IMR-90 (cell line): ENCODE results near the gene ATRN. TPM values are rescaled to one million over a fixed set of nuclear protein-coding genes. Genes with fewer than 3 reads are reported as not detected.

Source experiments
- ATAC-seq: fragments of 200-7000 bp; cut with Tn5 transposase; 2 replicates; pipeline ENCODE4 v1.9.1; 2020; ENCODE audit warnings: low read depth, mild to moderate bottlenecking, moderate library complexity
- BruUV-seq: library from RNA; stranded (reverse); fragments of 400-500 nt; replicated peaks from 2 replicates; lab custom pipeline; 2021; lab: Mats Ljungman, UMichigan
- CTCF ChIA-PET: fragments of 300-600 bp; formaldehyde crosslinking; extraction: SDS; loops from one replicate; lab custom pipeline; 2021; ENCODE audit warnings: antibody characterized with exemption; lab: Yijun Ruan, JAX
- POLR2A ChIA-PET: fragments of 300-600 bp; sonication (Branson Sonifier 250); formaldehyde crosslinking; loops from one replicate; lab custom pipeline; 2022; ENCODE audit warnings: antibody characterized with exemption; ENCODE audit not compliant: unreplicated experiment; lab: Charles Lee
- DNase-seq: peaks from one replicate; pipeline ENCODE4 v3.0.0; 2013
- H2AFZ ChIP-seq: replicated peaks from 2 replicates; pipeline ENCODE3; 2013; ENCODE audit warnings: low read length, mild to moderate bottlenecking; ENCODE audit not compliant: poor library complexity
- H2AK5ac ChIP-seq: 2 replicates; pipeline ENCODE4 v1.6.1; 2013; ENCODE audit warnings: low read depth, low read length, inconsistent platforms
- H2AK9ac ChIP-seq: replicated peaks from 2 replicates; pipeline ENCODE3; 2013; ENCODE audit warnings: mild to moderate bottlenecking, low read depth, low read length, moderate library complexity; ENCODE audit not compliant: poor library complexity
- H2BK120ac ChIP-seq: 2 replicates; pipeline ENCODE4 v1.6.1; 2013; ENCODE audit warnings: low read depth, low read length, inconsistent platforms
- H2BK15ac ChIP-seq: 3 replicates; pipeline ENCODE4 v1.6.1; 2013; ENCODE audit warnings: low read depth, low read length, inconsistent platforms
- H2BK20ac ChIP-seq: 2 replicates; pipeline ENCODE4 v1.6.1; 2013; ENCODE audit warnings: low read depth, mild to moderate bottlenecking, inconsistent platforms, low read length, moderate library complexity
- H2BK5ac ChIP-seq: 2 replicates; pipeline ENCODE4 v1.6.1; 2013; ENCODE audit warnings: mild to moderate bottlenecking, low read depth, low read length, inconsistent platforms; ENCODE audit not compliant: poor library complexity, severe bottlenecking
- H3K14ac ChIP-seq: replicated peaks from 2 replicates; pipeline ENCODE4 v1.6.1; 2013; ENCODE audit warnings: low read depth, low read length, inconsistent platforms
- H3K18ac ChIP-seq: 2 replicates; pipeline ENCODE4 v1.6.1; 2013; ENCODE audit warnings: low read depth, low read length, control low read depth
- H3K23ac ChIP-seq: 2 replicates; pipeline ENCODE4 v1.6.1; 2013; ENCODE audit warnings: low read depth, low read length, inconsistent platforms
- H3K27ac ChIP-seq: 2 replicates; pipeline ENCODE4 v1.5.1; 2013; ENCODE audit warnings: mild to moderate bottlenecking, control low read depth, low read length; ENCODE audit not compliant: insufficient read depth
- H3K27me3 ChIP-seq: 2 replicates; pipeline ENCODE4 v1.6.1; 2013; ENCODE audit warnings: low read length; ENCODE audit not compliant: control insufficient read depth, insufficient read depth
- H3K36me3 ChIP-seq: 2 replicates; pipeline ENCODE4 v1.6.1; 2013; ENCODE audit warnings: low read length, mixed read lengths; ENCODE audit not compliant: control insufficient read depth, insufficient read depth
- H3K4ac ChIP-seq: 2 replicates; pipeline ENCODE4 v1.6.1; 2013; ENCODE audit warnings: low read depth, low read length, inconsistent platforms
- H3K4me1 ChIP-seq: 2 replicates; pipeline ENCODE4 v1.6.1; 2013; ENCODE audit warnings: low read length, mixed read lengths; ENCODE audit not compliant: control insufficient read depth, insufficient read depth
- H3K4me2 ChIP-seq: 2 replicates; pipeline ENCODE4 v1.6.1; 2013; ENCODE audit warnings: low read depth, mild to moderate bottlenecking, control low read depth, low read length, moderate library complexity
- H3K4me3 ChIP-seq: 2 replicates; pipeline ENCODE4 v1.5.1; 2013; ENCODE audit warnings: low read depth, mild to moderate bottlenecking, control low read depth, low read length, moderate library complexity; ENCODE audit not compliant: insufficient read depth
- H3K56ac ChIP-seq: 2 replicates; pipeline ENCODE4 v1.6.1; 2013; ENCODE audit warnings: low read length, inconsistent platforms; ENCODE audit not compliant: insufficient read depth; ENCODE audit errors: extremely low read depth
- H3K79me1 ChIP-seq, 2 experiments: 2 replicates each; pipeline ENCODE4 v1.6.1; 2013; ENCODE audit warnings: low read length in 2 of 2, inconsistent platforms in 1 of 2, low read depth in 1 of 2
- H3K9ac ChIP-seq: 2 replicates; pipeline ENCODE4 v1.6.1; 2013; ENCODE audit warnings: low read depth, low read length, control low read depth
- H3K9me1 ChIP-seq: 2 replicates; pipeline ENCODE4 v1.6.1; 2013; ENCODE audit warnings: low read length, inconsistent platforms; ENCODE audit not compliant: insufficient read depth
- H3K9me3 ChIP-seq: 2 replicates; pipeline ENCODE4 v1.6.1; 2013; ENCODE audit warnings: low read length; ENCODE audit not compliant: control insufficient read depth, insufficient read depth
- H4K20me1 ChIP-seq: 2 replicates; pipeline ENCODE4 v1.6.1; 2013; ENCODE audit warnings: low read length, inconsistent platforms; ENCODE audit not compliant: insufficient read depth
- H4K5ac ChIP-seq: 2 replicates; pipeline ENCODE4 v1.6.1; 2013; ENCODE audit warnings: mild to moderate bottlenecking, low read depth, low read length, control low read depth
- H4K8ac ChIP-seq, 2 experiments: 2 replicates each; pipeline ENCODE4 v1.6.1; 2013; ENCODE audit warnings: low read depth in 2 of 2, low read length in 2 of 2, control low read depth in 1 of 2, inconsistent platforms in 1 of 2
- H4K91ac ChIP-seq: 2 replicates; pipeline ENCODE4 v1.6.1; 2013; ENCODE audit warnings: low read depth, low read length, inconsistent platforms; ENCODE audit not compliant: insufficient read depth
- BHLHE40 ChIP-seq: fragments of 150-350 bp; IDR thresholded peaks from 2 replicates; pipeline ENCODE4 v1.6.1; 2016; ENCODE audit warnings: mild to moderate bottlenecking, low read depth, low read length
- FOS ChIP-seq: fragments of 150-350 bp; IDR thresholded peaks from 2 replicates; pipeline ENCODE4 v1.6.1; 2016; ENCODE audit warnings: low read depth, low read length
- MAFK ChIP-seq: IDR thresholded peaks from 2 replicates; pipeline ENCODE4 v1.6.1; 2012; ENCODE audit warnings: low read depth, low read length, improper control_type of control experiment
- MAZ ChIP-seq: IDR thresholded peaks from 2 replicates; pipeline ENCODE4 v1.6.1; 2012; ENCODE audit warnings: low read depth, mild to moderate bottlenecking, low read length, improper control_type of control experiment, moderate library complexity, borderline replicate concordance
- NFE2L2 ChIP-seq: fragments of 150-350 bp; IDR thresholded peaks from 2 replicates; pipeline ENCODE4 v1.6.1; 2016; ENCODE audit warnings: low read depth, mild to moderate bottlenecking, low read length
- POLR2A ChIP-seq: IDR thresholded peaks from 2 replicates; pipeline ENCODE4 v1.6.1; 2012; ENCODE audit warnings: mild to moderate bottlenecking, low read depth, low read length
- RAD21 ChIP-seq: IDR thresholded peaks from 2 replicates; pipeline ENCODE4 v1.6.1; 2012; ENCODE audit warnings: low read length, improper control_type of control experiment
- RCOR1 ChIP-seq: IDR thresholded peaks from 2 replicates; pipeline ENCODE4 v1.6.1; 2012; ENCODE audit warnings: mild to moderate bottlenecking, low read length, improper control_type of control experiment; ENCODE audit not compliant: insufficient replicate concordance
- RFX5 ChIP-seq: IDR thresholded peaks from 2 replicates; pipeline ENCODE4 v1.8.0; 2012; ENCODE audit warnings: low read depth, mild to moderate bottlenecking, low read length, moderate library complexity
- WGBS, 2 experiments: methylation state at CpG; one replicate each; pipeline versions ENCODE4 v1.1.5 to v1.1.7; 2013; ENCODE audit warnings: missing lambda C conversion rate in 2 of 2; ENCODE audit not compliant: insufficient read length in 1 of 2; ENCODE audit errors: extremely low coverage in 2 of 2; 5-methylcytosine and 5-hydroxymethylcytosine counted together
- dilution Hi-C: fragments of 300-500 bp; cut with HindIII; formaldehyde crosslinking; loops from one replicate; pipeline ENCODE4 v1.14.3; 2018; ENCODE audit warnings: low sequenced_read_pairs; ENCODE audit not compliant: unreplicated experiment
- in situ Hi-C: fragments of 300-500 bp; cut with MboI; formaldehyde crosslinking; loops from 3 replicates; pipeline ENCODE4 v1.14.3; 2019; ENCODE audit warnings: low sequenced_read_pairs, inconsistent platforms, mixed read lengths
- intact Hi-C: fragments of 100-400 bp; cut with micrococcal nuclease; formaldehyde crosslinking; loops from 2 replicates; pipeline ENCODE4 v1.10.0; 2022
- polyA plus RNA-seq, 3 experiments: library from polyadenylated mRNA; depleted of rRNA; stranded (reverse); fragments of >200 nt; gene quantifications; 2 replicates each; pipeline ENCODE4 v1.2.3, GENCODE V29; 2012; ENCODE audit warnings: low replicate concordance in 1 of 3
- total RNA-seq: library from RNA; depleted of rRNA; stranded (reverse); fragments of >200 nt; gene quantifications from 2 replicates; pipeline ENCODE4 v1.2.3, GENCODE V29; 2012
- TF ChIP-seq, protein P1 (sequence below): fragments of 150-350 bp; IDR thresholded peaks from 2 replicates; pipeline ENCODE4 v1.6.1; 2016; ENCODE audit warnings: low read depth, mild to moderate bottlenecking, low read length, moderate library complexity, borderline replicate concordance
- TF ChIP-seq, protein P2 (sequence below): fragments of 150-350 bp; IDR thresholded peaks from 2 replicates; pipeline ENCODE4 v1.6.1; 2017; ENCODE audit warnings: mild to moderate bottlenecking, antibody characterized with exemption, low read length, low read depth

ATRN gene
- total and polyA plus RNA-seq, 2 of the 4 experiments (the other 2 are of a cell fraction) = 32.3 to 46.2 TPM

DNA sequence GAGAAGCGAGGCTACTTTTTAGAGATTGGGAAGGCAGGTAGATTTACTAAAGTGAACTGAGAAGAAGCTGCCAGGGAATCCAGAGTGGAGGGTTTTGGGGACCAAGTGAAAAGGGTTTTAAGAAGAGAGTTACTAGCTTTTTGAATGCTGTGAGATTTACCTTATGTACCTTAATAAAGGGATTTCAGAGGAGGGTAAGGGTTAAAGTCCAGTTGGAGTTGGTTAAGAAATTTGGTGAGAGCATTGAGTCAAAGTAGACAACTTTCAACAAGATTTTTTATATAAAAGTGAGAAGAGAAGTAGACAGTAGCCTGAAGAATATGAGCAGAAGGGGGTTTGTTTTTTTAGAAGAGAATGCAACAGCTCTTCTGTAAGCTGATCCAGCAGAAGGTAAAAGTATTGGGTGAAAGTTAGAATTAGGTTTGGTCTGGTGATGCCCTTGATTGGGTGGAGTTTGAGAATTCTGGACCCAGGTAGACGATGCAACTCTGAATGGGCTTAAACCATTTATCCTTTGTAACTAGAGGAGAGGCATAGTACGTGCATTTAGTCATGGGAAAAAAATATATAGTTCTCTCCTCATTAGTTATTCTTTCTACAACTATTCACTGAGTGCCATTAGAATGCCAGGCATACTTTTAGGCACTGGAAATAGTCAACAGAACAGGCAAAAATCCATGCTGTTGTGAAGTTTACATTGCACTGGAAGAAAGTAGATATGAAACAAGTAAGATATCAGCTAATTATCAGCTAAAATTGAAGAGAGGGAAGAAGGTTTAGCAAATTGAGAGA, 44.8 kb downstream of the ATRN start (continued):
- TF ChIP-seq NFE2L2 (no peak), FOS (no peak)

DNA sequence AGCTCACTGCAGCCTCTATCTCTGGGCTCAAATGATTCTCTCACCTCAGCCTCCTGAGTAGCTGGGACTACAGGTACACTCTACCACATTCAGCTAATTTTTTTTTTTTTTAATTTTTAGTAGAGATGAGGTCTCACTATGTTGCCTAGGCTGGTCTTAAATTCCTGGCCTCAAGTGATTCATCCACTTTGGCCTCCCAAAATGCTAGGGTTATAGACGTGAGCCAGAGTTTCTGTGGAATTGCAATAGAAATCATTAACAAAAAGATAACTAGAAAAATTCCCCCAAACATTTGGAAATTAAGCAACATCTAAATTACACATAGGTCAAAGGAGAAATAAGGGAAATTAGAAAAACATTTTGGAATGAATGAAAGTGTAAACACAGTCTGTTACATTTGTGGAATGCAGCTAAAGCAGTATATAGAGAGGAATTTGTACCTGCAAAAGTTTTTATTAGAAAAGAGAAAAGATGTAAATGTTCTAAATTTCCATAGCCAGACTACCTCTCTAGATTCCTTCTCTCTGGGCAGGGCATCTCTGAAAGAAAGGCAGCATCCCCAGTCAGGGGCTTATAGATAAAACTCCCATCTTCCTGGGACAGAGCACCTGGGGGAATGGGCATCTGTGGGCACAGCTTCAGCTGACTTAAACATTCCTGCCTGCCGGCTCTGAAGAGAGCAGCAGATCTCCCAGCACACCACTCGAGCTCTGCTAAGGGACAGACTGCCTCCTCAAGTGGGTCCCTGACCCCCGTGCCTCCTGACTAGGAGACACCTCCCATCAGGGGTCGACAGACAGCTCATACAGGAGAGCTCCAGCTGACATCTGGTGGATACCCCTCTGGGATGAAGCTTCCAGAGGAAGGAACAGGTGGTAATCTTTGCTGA, 51.3 kb downstream of the ATRN start:
- WGBS, 2 experiments = 96% methylated on average over 3 of the region's 5 CpGs; no CpG with 5 or more reads in 1 of the 2 experiments
- Histone ChIP-seq H3K27me3 (no peaks in the 10 kb centered on the region), H3K18ac (peak overlapping the region; percentile 20; the same call in 1 of the 2 replicates), H3K56ac (no peak overlapping the region), H3K4ac (no peak overlapping the region), H2AK9ac (no peak overlapping the region), H4K20me1 (no peaks in the 10 kb centered on the region), H4K8ac (no peak overlapping the region), H3K23ac (no peak overlapping the region), H3K4me2 (no peak overlapping the region), H3K36me3 (peaks cover 2% of the 10 kb centered on the region; the same call in 1 of the 2 replicates), H3K4me1 (no peaks in the 10 kb centered on the region), H3K9me1 (0 out of 2 replicates have a peak, but pooled peaks cover 6% of the 10 kb centered on the region), H2BK20ac (no peak overlapping the region), H2AFZ (no peak overlapping the region), H4K5ac (no peak overlapping the region), H3K14ac (no peak overlapping the region), H2AK5ac (no peak overlapping the region), H3K27ac (peak overlapping the region; percentile 66; the same call in 1 of the 2 replicates), H2BK5ac (no peak overlapping the region), H3K9me3 (no peaks in the 10 kb centered on the region; the same call in 1 of the 2 replicates), H2BK15ac (no peak overlapping the region), H2BK120ac (no peak overlapping the region), H3K4me3 (no peak overlapping the region), H3K79me1 (peaks cover 7 to 12% of the 10 kb centered on the region in 2 experiments; a peak in 2 of 4 replicates), H3K9ac (no peak overlapping the region), H4K91ac (peak overlapping the region; percentile 11; the same call in 1 of the 2 replicates)
- ChIA-PET CTCF (no interaction called here), POLR2A (no interaction called here)
- BruUV-seq = no TSS peak
- ATAC-seq = 0 out of 2 replicates have a peak, but pooled peaks have one; percentile 40
- DNase-seq = no peak
- in situ Hi-C loops = no loop called here
- dilution Hi-C loops = no loop called here
- intact Hi-C loops = no loop called here
- TF ChIP-seq, protein P1, sequence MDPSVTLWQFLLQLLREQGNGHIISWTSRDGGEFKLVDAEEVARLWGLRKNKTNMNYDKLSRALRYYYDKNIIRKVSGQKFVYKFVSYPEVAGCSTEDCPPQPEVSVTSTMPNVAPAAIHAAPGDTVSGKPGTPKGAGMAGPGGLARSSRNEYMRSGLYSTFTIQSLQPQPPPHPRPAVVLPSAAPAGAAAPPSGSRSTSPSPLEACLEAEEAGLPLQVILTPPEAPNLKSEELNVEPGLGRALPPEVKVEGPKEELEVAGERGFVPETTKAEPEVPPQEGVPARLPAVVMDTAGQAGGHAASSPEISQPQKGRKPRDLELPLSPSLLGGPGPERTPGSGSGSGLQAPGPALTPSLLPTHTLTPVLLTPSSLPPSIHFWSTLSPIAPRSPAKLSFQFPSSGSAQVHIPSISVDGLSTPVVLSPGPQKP = no peak
- TF ChIP-seq MAFK (no peak), BHLHE40 (no peak), POLR2A (no peak), RFX5 (no peak), RAD21 (no peak), MAZ (no peak), RCOR1 (no peak)
- TF ChIP-seq, protein P2, sequence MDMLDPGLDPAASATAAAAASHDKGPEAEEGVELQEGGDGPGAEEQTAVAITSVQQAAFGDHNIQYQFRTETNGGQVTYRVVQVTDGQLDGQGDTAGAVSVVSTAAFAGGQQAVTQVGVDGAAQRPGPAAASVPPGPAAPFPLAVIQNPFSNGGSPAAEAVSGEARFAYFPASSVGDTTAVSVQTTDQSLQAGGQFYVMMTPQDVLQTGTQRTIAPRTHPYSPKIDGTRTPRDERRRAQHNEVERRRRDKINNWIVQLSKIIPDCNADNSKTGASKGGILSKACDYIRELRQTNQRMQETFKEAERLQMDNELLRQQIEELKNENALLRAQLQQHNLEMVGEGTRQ = no peak
